ENCODE measurements around the gene RABEP2.

DNA sequence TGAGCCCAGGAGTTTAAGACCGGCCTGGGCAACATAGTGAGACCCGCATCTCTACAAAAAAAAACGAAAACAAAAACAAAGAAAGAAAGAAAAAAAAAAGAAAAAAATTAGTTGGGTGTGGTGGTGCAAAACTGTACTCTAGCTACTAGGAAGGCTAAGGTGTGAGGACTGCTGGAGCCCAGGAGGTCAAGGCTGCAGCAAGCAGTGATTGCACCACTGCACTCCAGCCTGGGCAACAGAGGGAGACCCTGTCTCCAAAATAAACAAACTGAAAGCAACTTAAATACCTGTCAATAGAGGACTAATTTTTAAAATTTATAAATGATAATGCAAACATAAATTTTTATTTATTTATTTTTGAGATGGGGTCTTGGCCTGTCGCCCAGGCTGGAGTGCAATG lies 29.4 kb downstream of the RABEP2 start:
- TF ChIP-seq EZH2 (IDR thresholded peaks at IDR 0.05; ENCODE audit: low read depth): no peak
- TF ChIP-seq, protein P1, sequence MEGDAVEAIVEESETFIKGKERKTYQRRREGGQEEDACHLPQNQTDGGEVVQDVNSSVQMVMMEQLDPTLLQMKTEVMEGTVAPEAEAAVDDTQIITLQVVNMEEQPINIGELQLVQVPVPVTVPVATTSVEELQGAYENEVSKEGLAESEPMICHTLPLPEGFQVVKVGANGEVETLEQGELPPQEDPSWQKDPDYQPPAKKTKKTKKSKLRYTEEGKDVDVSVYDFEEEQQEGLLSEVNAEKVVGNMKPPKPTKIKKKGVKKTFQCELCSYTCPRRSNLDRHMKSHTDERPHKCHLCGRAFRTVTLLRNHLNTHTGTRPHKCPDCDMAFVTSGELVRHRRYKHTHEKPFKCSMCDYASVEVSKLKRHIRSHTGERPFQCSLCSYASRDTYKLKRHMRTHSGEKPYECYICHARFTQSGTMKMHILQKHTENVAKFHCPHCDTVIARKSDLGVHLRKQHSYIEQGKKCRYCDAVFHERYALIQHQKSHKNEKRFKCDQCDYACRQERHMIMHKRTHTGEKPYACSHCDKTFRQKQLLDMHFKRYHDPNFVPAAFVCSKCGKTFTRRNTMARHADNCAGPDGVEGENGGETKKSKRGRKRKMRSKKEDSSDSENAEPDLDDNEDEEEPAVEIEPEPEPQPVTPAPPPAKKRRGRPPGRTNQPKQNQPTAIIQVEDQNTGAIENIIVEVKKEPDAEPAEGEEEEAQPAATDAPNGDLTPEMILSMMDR (conservative IDR thresholded peaks at IDR 0.05): no peak

Measured in PC-9 (cell line).